ENCODE results near the gene TBPL1. TPM values are rescaled to one million over a fixed set of nuclear protein-coding genes. Genes with fewer than 3 reads are reported as not detected.

TBPL1 gene
- total RNA-seq, 4 donors from 2014 or later = 4.4 to 30.6 (median 19.7) TPM

DNA sequence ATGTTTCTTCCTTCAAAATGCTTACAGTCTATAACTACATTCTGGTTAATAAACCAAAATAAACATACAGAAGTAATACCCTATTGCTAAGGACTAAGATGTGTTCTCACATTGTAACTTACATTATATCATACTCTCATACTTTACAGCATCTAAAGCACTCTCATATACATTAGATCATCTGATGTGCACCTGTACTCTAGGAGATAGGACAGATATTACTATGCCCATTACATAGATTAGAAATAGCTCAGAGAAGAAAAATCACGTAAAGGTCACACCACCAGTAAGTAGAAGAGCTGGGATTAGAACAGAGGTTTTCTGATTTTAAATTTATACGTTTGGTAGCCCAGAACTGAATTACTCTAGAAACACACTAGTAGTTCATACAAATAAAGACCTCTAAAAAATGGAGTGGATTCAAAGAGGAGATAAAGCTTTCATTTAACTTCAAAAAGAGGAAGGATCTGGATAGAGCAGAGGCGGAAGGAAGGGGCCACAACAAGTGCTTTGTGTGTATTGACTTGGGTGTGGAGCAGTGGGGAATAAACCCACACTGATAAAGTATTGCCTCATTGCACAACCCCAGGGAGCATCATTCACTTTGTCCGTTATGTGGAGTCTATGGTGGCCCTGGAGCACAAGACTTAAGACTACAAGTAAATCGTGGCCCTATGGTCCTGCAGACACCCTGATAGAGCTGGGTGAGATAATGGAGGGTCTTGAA lies 68.5 kb downstream of the TBPL1 start:
- no peak for TF ChIP-seq POLR2A (IDR thresholded peaks at IDR 0.05)
- TF ChIP-seq, protein P1, sequence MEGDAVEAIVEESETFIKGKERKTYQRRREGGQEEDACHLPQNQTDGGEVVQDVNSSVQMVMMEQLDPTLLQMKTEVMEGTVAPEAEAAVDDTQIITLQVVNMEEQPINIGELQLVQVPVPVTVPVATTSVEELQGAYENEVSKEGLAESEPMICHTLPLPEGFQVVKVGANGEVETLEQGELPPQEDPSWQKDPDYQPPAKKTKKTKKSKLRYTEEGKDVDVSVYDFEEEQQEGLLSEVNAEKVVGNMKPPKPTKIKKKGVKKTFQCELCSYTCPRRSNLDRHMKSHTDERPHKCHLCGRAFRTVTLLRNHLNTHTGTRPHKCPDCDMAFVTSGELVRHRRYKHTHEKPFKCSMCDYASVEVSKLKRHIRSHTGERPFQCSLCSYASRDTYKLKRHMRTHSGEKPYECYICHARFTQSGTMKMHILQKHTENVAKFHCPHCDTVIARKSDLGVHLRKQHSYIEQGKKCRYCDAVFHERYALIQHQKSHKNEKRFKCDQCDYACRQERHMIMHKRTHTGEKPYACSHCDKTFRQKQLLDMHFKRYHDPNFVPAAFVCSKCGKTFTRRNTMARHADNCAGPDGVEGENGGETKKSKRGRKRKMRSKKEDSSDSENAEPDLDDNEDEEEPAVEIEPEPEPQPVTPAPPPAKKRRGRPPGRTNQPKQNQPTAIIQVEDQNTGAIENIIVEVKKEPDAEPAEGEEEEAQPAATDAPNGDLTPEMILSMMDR (IDR thresholded peaks at IDR 0.05) = no peak
- intact Hi-C loops (cut with DNase I; ENCODE audit: low total_unique reads) = no loop called here
- Histone ChIP-seq H3K4me3 (no peak overlapping the region), H3K4me1 (peaks cover 0 to 3% of the 10 kb centered on the region in 2 donors), H3K9me3 (no peaks in the 10 kb centered on the region), H3K27ac (peak overlapping the region; percentile 33 to 70), H3K36me3 (no peaks in the 10 kb centered on the region), H3K27me3 (no peaks in the 10 kb centered on the region)
- DNase-seq = no peak

- H3K36me3 ChIP-seq = no peaks in the 10 kb centered on the region
- TF ChIP-seq POLR2A (IDR thresholded peaks at IDR 0.05) = no peak
- TF ChIP-seq, protein P1 (IDR thresholded peaks at IDR 0.05) = no peak
- H3K27me3 ChIP-seq = no peaks in the 10 kb centered on the region
- peaks cover 0 to 3% of the 10 kb centered on the region in 2 donors for H3K4me1 ChIP-seq
- no peak overlapping the region for H3K4me3 ChIP-seq
- peak overlapping the region in 1 of 2 donors; percentile 74 for H3K27ac ChIP-seq
- DNase-seq = no peak
- H3K9me3 ChIP-seq = no peaks in the 10 kb centered on the region
- intact Hi-C loops (cut with DNase I; ENCODE audit: low total_unique reads) = no loop called here
These were observed 69.6 kb downstream of the TBPL1 start for GRCh38 chr6:134022650-134023049.

DNA sequence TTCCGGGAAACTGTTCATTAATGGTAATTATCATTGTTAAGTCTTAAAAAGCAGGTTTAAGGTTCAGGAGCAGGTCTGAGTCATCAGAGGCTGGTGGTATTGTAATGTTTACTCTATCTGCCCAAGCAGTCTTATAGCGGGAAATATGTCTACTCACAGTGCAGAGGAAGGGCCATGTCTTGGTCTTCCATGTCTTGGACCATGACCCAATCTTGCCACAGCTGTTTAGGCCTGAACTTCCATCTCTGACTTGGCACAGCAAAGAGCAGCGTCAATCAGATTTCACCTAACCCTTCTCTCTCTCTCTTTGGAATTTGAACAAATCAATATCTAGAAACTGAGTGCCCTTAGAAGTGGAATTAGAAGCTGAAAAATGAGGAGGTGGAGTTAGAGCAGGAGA lies 73.6 kb downstream of the TBPL1 start:
- H3K27me3 ChIP-seq = no peaks in the 10 kb centered on the region
- H3K9me3 ChIP-seq = no peaks in the 10 kb centered on the region
- intact Hi-C loops (cut with DNase I; ENCODE audit: low total_unique reads) = no loop called here
- no peaks in the 10 kb centered on the region for H3K4me1 ChIP-seq
- DNase-seq = no peak
- no peak overlapping the region for H3K4me3 ChIP-seq
- no peak overlapping the region for H3K27ac ChIP-seq
- TF ChIP-seq, protein P1 (IDR thresholded peaks at IDR 0.05) = no peak
- no peak for TF ChIP-seq POLR2A (IDR thresholded peaks at IDR 0.05)
- no peaks in the 10 kb centered on the region for H3K36me3 ChIP-seq

GRCh38 chr6:134028438-134028837 lies 75.4 kb downstream of the TBPL1 start:
- intact Hi-C loops (cut with DNase I; ENCODE audit: low total_unique reads) = no loop called here
- Histone ChIP-seq H3K4me3 (no peak overlapping the region), H3K27me3 (no peaks in the 10 kb centered on the region), H3K27ac (no peak overlapping the region), H3K9me3 (no peaks in the 10 kb centered on the region), H3K4me1 (no peaks in the 10 kb centered on the region), H3K36me3 (no peaks in the 10 kb centered on the region)
- TF ChIP-seq, protein P1 (IDR thresholded peaks at IDR 0.05) = no peak
- no peak for TF ChIP-seq POLR2A (IDR thresholded peaks at IDR 0.05)
- no peak for DNase-seq

DNA sequence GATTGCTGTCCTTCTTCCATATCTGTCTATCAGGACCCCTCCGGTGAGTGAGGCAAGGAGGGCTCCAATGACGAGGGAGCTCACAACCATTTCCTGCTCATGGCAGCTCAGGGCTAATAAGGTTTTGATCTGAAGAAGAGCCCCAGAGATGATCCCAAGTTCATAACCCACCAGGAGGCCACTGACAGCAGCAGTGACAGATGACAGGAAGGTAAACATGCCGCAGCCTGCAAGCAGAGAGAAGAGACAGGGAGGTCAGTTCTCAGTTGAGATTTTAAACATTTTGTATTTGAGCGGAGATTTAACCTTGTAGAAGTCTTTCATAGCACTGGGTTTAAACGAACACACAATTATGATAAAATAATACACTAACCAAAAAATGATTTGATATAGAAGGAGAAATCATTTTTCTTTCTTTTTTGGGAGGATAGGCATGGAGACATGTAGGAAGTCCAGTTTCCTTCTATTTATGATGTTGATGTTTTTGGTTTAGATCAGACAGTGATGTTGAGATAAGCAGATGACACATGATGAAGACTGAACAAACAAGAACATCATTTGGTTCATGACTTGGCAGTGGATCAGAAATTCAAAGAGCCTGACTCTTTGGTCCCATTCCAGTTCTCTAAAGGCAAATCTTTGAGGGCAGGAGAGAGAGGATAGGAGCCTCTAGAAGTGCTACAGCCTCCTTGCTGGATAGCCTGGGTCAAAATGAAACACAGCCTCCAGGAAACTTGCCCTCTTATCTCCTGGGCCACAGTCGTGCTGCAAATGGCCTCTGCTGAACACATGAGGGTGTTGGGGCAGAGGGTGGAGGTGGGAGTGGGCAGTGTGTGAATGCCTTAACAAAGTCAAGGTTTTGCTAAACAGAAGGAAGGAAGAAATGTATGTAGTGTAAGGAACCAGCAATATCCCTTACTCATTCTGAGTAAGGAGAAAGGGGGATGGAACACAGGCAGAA lies 76.8 kb downstream of the TBPL1 start:
- Histone ChIP-seq H3K27me3 (no peaks in the 10 kb centered on the region), H3K36me3 (no peaks in the 10 kb centered on the region), H3K4me3 (no peak overlapping the region), H3K4me1 (no peaks in the 10 kb centered on the region), H3K9me3 (no peaks in the 10 kb centered on the region), H3K27ac (peak overlapping the region in 1 of 2 donors; percentile 57)
- intact Hi-C loops (cut with DNase I; ENCODE audit: low total_unique reads) = no loop called here
- TF ChIP-seq POLR2A (IDR thresholded peaks at IDR 0.05) = no peak
- no peak for DNase-seq

Measured in uterus (tissue), 4 donors.